GM10266 (cell line): ENCODE results near the gene ISG20.

ENCODE experiments used
- DNase-seq: peaks from one replicate; pipeline ENCODE4 v3.0.0; 2012; ENCODE audit errors: extremely low spot score
- CTCF ChIP-seq: IDR thresholded peaks from 2 replicates; pipeline ENCODE4 v1.5.1; 2012; ENCODE audit warnings: mild to moderate bottlenecking, low read depth; ENCODE audit not compliant: control insufficient read depth, insufficient read depth; ENCODE audit errors: missing control alignments

Gene ISG20

DNA sequence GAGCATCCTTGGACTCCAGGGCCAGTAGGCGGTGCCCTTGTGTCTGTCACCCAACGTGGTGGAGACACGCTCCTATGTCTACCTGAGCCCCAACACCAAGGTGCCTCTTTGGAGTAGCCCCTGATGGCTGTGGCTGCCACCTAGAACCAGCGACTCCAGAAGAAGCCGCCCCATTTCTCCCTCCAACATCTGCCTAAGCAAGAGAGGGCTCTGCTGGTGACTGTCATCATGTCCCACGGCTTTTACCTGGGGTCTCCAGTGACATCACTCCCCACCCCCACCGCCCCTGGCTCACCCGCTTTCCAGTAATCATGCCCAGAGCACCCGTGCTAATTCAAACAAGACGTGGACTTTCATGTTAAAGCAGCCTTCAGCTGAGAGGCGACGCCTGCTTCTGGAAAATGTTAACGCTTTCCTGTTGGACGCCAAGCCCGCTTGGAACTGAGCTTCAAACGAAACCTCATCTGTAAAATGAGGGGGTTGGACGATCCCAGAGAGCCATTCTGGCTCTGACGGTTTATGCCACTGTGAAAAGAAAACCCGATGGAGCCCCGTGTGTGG lies 57.0 kb downstream of the ISG20 start:
- DNase-seq, result no peak
- TF ChIP-seq CTCF, result no peak

GRCh38 chr15:88696254-88696653 lies 57.4 kb downstream of the ISG20 start:
- no peak for DNase-seq
- TF ChIP-seq CTCF, result no peak

DNA sequence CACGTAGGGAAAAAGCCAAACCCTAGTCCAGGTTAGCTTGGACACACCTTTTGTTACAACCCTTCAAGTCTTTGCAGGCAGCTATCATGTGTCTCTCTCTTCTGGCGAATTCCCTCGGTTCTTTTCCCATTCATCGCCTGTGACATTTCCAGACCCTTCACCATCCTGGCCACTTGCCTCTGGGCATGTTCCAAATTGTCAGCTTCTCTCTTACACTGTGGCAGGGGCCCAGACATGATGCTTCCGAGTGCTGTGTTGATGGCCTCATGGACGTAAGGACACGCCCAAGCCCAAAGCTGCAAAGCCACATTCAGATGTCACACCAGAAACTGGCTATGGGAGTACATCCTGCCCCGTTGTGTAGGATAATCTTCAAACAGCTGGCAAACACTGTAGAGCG lies 58.5 kb downstream of the ISG20 start:
- TF ChIP-seq CTCF, result no peak
- DNase-seq, result no peak

DNA sequence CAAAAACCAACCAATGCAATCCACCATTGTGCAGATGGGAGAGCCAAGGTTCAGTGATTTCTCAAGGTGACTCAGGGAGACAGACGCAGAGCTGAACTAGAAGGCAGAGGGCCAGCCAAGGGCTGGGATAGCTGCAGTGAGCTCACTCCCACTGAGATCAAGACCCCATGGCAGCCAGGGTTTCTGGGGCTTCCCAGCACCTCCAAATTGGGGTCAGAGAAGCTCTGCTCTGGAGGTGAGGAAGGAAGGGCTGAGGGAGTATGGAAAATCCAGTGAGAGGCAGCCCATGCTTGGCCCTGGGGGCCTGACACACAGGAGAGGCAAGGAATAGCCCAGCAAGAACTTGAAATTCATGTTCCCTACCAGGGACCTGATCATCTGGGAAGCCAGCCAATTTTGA lies 61.0 kb downstream of the ISG20 start:
- no peak for TF ChIP-seq CTCF
- no peak for DNase-seq

GRCh38 chr15:88700716-88701115 lies 61.9 kb downstream of the ISG20 start:
- TF ChIP-seq CTCF, result no peak

DNA sequence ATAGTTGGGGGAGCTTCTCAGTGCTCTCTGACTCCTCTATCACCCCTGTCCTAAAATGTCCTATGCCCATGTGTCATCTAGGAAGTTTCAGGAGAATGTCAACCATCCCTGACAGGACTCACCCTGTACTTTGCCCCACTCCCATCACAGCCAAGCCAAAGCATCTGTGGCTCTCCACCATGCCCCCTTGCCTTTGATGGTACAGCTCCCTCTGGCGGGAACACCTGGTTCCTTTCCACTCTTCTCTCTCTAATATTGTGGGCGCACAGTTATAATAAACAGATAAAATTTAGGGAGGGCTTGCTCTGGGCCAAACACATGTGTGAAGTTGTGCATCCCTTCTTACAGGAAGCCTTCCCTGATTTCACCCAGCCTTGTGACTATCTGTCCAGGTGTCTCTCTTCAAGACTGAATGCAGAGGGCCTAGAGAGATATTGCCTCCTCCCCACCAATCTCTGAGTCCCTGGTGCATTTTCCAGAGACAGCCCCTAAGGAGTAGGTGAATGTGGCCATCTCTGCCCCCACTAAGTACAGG lies 62.8 kb downstream of the ISG20 start:
- DNase-seq, result peak; percentile 70
- TF ChIP-seq CTCF, result peak; percentile 62

More at GRCh38 chr15:88700716-88701115, 61.9 kb downstream of the ISG20 start:
- no peak for DNase-seq

- TF ChIP-seq CTCF, result no peak
- DNase-seq, result no peak
Observed at GRCh38 chr15:88702983-88703382, 64.2 kb downstream of the ISG20 start.
